ENCODE measurements around the gene NCOA1. TPM values are rescaled to one million over a fixed set of nuclear protein-coding genes. Genes with fewer than 3 reads are reported as not detected.

NCOA1 gene
- polyA plus RNA-seq, 1 of the 3 experiments (the other 2 are of a cell fraction), result 10.7 TPM

DNA sequence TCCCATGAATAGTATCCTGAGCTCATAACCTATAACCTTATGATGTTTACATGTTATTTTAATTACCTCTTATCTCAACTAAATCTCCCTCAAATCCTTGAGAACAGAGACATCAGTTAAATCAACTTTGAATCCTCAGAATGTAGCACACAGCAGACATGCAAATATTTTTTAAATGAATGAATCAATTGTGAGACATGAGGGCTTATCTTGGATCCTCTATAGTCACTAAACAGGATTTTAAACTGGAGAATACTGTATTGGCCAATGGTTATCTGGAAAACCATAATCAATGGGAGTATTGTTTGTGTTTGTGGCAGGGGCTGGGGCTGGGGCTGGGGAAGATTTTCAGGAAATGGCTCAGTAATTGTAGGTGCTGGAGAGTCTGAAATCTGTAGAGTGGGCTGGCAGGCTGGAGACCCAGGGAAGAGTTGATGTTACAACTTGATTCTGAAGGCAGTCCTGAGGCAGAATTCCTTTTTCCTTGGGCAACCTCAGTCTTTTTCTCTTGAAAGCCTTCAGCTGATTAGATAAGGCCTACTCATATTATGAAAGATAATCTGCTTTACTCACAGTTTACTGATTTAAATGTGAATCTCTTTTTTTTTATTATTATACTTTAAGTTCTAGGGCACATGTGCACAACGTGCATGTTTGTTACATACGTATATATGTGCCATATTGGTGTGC lies 106.3 kb downstream of the NCOA1 start:
- TF ChIP-seq EZH2phosphoT487 (IDR thresholded peaks at IDR 0.05; ENCODE audit: borderline replicate concordance, low read depth), result no peak
- no peak for TF ChIP-seq SMC3 (IDR thresholded peaks at IDR 0.05; ENCODE audit: low read depth, low read length)
- no peak for TF ChIP-seq FOXJ3 (CRISPR knock-in tag; IDR thresholded peaks at IDR 0.05)
- TF ChIP-seq TEAD4 (IDR thresholded peaks at IDR 0.05; ENCODE audit: borderline replicate concordance, insufficient read depth), result no peak
- TF ChIP-seq, protein P1, sequence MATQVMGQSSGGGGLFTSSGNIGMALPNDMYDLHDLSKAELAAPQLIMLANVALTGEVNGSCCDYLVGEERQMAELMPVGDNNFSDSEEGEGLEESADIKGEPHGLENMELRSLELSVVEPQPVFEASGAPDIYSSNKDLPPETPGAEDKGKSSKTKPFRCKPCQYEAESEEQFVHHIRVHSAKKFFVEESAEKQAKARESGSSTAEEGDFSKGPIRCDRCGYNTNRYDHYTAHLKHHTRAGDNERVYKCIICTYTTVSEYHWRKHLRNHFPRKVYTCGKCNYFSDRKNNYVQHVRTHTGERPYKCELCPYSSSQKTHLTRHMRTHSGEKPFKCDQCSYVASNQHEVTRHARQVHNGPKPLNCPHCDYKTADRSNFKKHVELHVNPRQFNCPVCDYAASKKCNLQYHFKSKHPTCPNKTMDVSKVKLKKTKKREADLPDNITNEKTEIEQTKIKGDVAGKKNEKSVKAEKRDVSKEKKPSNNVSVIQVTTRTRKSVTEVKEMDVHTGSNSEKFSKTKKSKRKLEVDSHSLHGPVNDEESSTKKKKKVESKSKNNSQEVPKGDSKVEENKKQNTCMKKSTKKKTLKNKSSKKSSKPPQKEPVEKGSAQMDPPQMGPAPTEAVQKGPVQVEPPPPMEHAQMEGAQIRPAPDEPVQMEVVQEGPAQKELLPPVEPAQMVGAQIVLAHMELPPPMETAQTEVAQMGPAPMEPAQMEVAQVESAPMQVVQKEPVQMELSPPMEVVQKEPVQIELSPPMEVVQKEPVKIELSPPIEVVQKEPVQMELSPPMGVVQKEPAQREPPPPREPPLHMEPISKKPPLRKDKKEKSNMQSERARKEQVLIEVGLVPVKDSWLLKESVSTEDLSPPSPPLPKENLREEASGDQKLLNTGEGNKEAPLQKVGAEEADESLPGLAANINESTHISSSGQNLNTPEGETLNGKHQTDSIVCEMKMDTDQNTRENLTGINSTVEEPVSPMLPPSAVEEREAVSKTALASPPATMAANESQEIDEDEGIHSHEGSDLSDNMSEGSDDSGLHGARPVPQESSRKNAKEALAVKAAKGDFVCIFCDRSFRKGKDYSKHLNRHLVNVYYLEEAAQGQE (IDR thresholded peaks at IDR 0.05; ENCODE audit: low read depth, low read length), result no peak
- TF ChIP-seq RFX5 (IDR thresholded peaks at IDR 0.05; ENCODE audit: low read length), result no peak
- TF ChIP-seq CHD2 (IDR thresholded peaks at IDR 0.05; ENCODE audit: low read length, partially characterized antibody), result no peak
- TF ChIP-seq, protein P2, sequence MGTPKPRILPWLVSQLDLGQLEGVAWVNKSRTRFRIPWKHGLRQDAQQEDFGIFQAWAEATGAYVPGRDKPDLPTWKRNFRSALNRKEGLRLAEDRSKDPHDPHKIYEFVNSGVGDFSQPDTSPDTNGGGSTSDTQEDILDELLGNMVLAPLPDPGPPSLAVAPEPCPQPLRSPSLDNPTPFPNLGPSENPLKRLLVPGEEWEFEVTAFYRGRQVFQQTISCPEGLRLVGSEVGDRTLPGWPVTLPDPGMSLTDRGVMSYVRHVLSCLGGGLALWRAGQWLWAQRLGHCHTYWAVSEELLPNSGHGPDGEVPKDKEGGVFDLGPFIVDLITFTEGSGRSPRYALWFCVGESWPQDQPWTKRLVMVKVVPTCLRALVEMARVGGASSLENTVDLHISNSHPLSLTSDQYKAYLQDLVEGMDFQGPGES (IDR thresholded peaks at IDR 0.05; ENCODE audit: low read depth, low read length), result no peak
- TF ChIP-seq, protein P3, sequence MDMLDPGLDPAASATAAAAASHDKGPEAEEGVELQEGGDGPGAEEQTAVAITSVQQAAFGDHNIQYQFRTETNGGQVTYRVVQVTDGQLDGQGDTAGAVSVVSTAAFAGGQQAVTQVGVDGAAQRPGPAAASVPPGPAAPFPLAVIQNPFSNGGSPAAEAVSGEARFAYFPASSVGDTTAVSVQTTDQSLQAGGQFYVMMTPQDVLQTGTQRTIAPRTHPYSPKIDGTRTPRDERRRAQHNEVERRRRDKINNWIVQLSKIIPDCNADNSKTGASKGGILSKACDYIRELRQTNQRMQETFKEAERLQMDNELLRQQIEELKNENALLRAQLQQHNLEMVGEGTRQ (IDR thresholded peaks at IDR 0.05; ENCODE audit: borderline replicate concordance, low read depth, low read length), result no peak
- TF ChIP-seq RAD21 (IDR thresholded peaks at IDR 0.05; ENCODE audit: low read length), result no peak
- TF ChIP-seq, protein P4, sequence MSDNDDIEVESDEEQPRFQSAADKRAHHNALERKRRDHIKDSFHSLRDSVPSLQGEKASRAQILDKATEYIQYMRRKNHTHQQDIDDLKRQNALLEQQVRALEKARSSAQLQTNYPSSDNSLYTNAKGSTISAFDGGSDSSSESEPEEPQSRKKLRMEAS (IDR thresholded peaks at IDR 0.05; ENCODE audit: low read depth), result no peak
- TF ChIP-seq RXRA (IDR thresholded peaks at IDR 0.05; ENCODE audit: borderline replicate concordance, low read depth), result no peak
- TF ChIP-seq, protein P5, sequence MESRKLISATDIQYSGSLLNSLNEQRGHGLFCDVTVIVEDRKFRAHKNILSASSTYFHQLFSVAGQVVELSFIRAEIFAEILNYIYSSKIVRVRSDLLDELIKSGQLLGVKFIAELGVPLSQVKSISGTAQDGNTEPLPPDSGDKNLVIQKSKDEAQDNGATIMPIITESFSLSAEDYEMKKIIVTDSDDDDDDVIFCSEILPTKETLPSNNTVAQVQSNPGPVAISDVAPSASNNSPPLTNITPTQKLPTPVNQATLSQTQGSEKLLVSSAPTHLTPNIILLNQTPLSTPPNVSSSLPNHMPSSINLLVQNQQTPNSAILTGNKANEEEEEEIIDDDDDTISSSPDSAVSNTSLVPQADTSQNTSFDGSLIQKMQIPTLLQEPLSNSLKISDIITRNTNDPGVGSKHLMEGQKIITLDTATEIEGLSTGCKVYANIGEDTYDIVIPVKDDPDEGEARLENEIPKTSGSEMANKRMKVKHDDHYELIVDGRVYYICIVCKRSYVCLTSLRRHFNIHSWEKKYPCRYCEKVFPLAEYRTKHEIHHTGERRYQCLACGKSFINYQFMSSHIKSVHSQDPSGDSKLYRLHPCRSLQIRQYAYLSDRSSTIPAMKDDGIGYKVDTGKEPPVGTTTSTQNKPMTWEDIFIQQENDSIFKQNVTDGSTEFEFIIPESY (IDR thresholded peaks at IDR 0.05; ENCODE audit: borderline replicate concordance, low read depth), result no peak
- TF ChIP-seq NFIC (IDR thresholded peaks at IDR 0.05; ENCODE audit: borderline replicate concordance), result no peak
- TF ChIP-seq TCF12 (IDR thresholded peaks at IDR 0.05), result no peak
- no peak for TF ChIP-seq EP300 (IDR thresholded peaks at IDR 0.05; ENCODE audit: borderline replicate concordance in 1 of 2, low read depth in 1 of 2, low read length in 1 of 2)
- TF ChIP-seq MEF2A (IDR thresholded peaks at IDR 0.05; ENCODE audit: borderline replicate concordance, low read depth), result no peak
- no peak for TF ChIP-seq YY1 (IDR thresholded peaks at IDR 0.05; ENCODE audit: low read depth)
- TF ChIP-seq, protein P6, sequence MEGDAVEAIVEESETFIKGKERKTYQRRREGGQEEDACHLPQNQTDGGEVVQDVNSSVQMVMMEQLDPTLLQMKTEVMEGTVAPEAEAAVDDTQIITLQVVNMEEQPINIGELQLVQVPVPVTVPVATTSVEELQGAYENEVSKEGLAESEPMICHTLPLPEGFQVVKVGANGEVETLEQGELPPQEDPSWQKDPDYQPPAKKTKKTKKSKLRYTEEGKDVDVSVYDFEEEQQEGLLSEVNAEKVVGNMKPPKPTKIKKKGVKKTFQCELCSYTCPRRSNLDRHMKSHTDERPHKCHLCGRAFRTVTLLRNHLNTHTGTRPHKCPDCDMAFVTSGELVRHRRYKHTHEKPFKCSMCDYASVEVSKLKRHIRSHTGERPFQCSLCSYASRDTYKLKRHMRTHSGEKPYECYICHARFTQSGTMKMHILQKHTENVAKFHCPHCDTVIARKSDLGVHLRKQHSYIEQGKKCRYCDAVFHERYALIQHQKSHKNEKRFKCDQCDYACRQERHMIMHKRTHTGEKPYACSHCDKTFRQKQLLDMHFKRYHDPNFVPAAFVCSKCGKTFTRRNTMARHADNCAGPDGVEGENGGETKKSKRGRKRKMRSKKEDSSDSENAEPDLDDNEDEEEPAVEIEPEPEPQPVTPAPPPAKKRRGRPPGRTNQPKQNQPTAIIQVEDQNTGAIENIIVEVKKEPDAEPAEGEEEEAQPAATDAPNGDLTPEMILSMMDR (IDR thresholded peaks at IDR 0.05), result no peak
- Histone ChIP-seq H3K4me3 (ENCODE audit: low read depth in 2 of 2, low read length in 1 of 2) (no peak overlapping the region), H3K79me2 (ENCODE audit: insufficient read depth) (no peaks in the 10 kb centered on the region), H3K27me3 (ENCODE audit: insufficient read depth) (no peaks in the 10 kb centered on the region), H3K4me1 (ENCODE audit: control insufficient read depth in 1 of 2, insufficient read depth in 2 of 2, low read depth in 1 of 2, low read length in 1 of 2) (no peaks in the 10 kb centered on the region; a peak in 2 of 4 replicates), H3K9me3 (no peaks in the 10 kb centered on the region), H3K9me2 (no peaks in the 10 kb centered on the region), H3K4me2 (no peak overlapping the region), H3K9ac (no peak overlapping the region), H2AFZ (ENCODE audit: low read depth) (no peak overlapping the region), H4K20me1 (ENCODE audit: insufficient read depth) (no peaks in the 10 kb centered on the region), H3K27ac (ENCODE audit: low read depth in 2 of 2, low read length in 1 of 2) (no peak overlapping the region), H3K36me3 (replicated peaks in 1 of 2; ENCODE audit: control insufficient read depth in 1 of 2, insufficient read depth in 2 of 2, low read length in 1 of 2) (peaks cover 4% of the 10 kb centered on the region in 2 experiments), H3F3A (replicated peaks; ENCODE audit: insufficient read depth) (no peaks in the 10 kb centered on the region)
- 95% methylated on average over 2 of the region's 2 CpGs for WGBS (ENCODE audit: low lambda C conversion rate)
- ChIA-PET CTCF (interaction anchor here (1.0 to 1.2 kb wide), 3 partner anchors 9 to 118 kb away, joined by 3 to 4 read pairs (median 3); no protein-coding TSS in a partner anchor), POLR2A (no interaction called here)
- no peak for DNase-seq
